Calu3 (cell line): ENCODE results near the gene ABHD4. TPM values are rescaled to one million over a fixed set of nuclear protein-coding genes. Genes with fewer than 3 reads are reported as not detected.

ENCODE experiments used
- BruUV-seq: library from RNA; stranded (reverse); fragments of 400-500 nt; replicated peaks from 2 replicates; lab custom pipeline; 2021; lab: Mats Ljungman, UMichigan
- CTCF ChIA-PET: fragments of 300-600 bp; sonication (Branson Sonifier 250); formaldehyde crosslinking; loops from one replicate; lab custom pipeline; 2022; ENCODE audit warnings: antibody characterized with exemption; lab: Charles Lee
- DNase-seq: peaks from one replicate; pipeline ENCODE4 v3.0.0; 2022
- H3K27ac Mint-ChIP-seq: one replicate; pipeline ENCODE4 v1.8.0; 2022; ENCODE audit warnings: mixed read lengths; ENCODE audit not compliant: unreplicated experiment
- H3K27me3 Mint-ChIP-seq: one replicate; pipeline ENCODE4 v1.8.0; 2022; ENCODE audit warnings: mixed read lengths; ENCODE audit not compliant: unreplicated experiment
- H3K36me3 Mint-ChIP-seq: one replicate; pipeline ENCODE4 v1.8.0; 2022; ENCODE audit warnings: mild to moderate bottlenecking, moderate library complexity, mixed read lengths; ENCODE audit not compliant: insufficient read depth, unreplicated experiment
- H3K4me1 Mint-ChIP-seq: one replicate; pipeline ENCODE4 v1.8.0; 2022; ENCODE audit warnings: mild to moderate bottlenecking, low read depth, mixed read lengths; ENCODE audit not compliant: unreplicated experiment
- H3K4me3 Mint-ChIP-seq: one replicate; pipeline ENCODE4 v1.8.0; 2022; ENCODE audit warnings: mild to moderate bottlenecking, low read depth, moderate library complexity, mixed read lengths; ENCODE audit not compliant: unreplicated experiment
- H3K9me3 Mint-ChIP-seq: one replicate; pipeline ENCODE4 v1.8.0; 2022; ENCODE audit warnings: low read depth, mixed read lengths; ENCODE audit not compliant: unreplicated experiment
- intact Hi-C: fragments of 100-400 bp; cut with micrococcal nuclease; formaldehyde crosslinking; loops from one replicate; pipeline ENCODE4 v1.10.0; 2022; ENCODE audit not compliant: unreplicated experiment
- total RNA-seq: library from RNA; stranded (reverse); gene quantifications from 2 replicates; pipeline ENCODE4 v1.2.3, GENCODE V29; 2022
- TF ChIP-seq, protein P1 (sequence below): fragments of 200-600 bp; IDR thresholded peaks from one replicate; pipeline ENCODE4 v1.8.0; 2022; ENCODE audit warnings: antibody characterized with exemption; ENCODE audit not compliant: unreplicated experiment

ABHD4 gene
- total RNA-seq, 1 experiment from 2014 or later: 11.2 TPM

- Mint-ChIP-seq H3K4me1 (peaks cover 26% of the 10 kb centered on the region), H3K27ac (peak overlapping the region; percentile 93), H3K36me3 (peaks cover 31% of the 10 kb centered on the region), H3K27me3 (peaks cover 13% of the 10 kb centered on the region), H3K9me3 (no peaks in the 10 kb centered on the region), H3K4me3 (peak overlapping the region; percentile 87)
- no peak for DNase-seq
- TF ChIP-seq, protein P1, sequence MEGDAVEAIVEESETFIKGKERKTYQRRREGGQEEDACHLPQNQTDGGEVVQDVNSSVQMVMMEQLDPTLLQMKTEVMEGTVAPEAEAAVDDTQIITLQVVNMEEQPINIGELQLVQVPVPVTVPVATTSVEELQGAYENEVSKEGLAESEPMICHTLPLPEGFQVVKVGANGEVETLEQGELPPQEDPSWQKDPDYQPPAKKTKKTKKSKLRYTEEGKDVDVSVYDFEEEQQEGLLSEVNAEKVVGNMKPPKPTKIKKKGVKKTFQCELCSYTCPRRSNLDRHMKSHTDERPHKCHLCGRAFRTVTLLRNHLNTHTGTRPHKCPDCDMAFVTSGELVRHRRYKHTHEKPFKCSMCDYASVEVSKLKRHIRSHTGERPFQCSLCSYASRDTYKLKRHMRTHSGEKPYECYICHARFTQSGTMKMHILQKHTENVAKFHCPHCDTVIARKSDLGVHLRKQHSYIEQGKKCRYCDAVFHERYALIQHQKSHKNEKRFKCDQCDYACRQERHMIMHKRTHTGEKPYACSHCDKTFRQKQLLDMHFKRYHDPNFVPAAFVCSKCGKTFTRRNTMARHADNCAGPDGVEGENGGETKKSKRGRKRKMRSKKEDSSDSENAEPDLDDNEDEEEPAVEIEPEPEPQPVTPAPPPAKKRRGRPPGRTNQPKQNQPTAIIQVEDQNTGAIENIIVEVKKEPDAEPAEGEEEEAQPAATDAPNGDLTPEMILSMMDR: no peak
- CTCF ChIA-PET: interaction anchor here (0.8 to 2.4 kb wide), 6 partner anchors 10 to 234 kb away, joined by 4 to 20 read pairs (median 7); partner anchors contain the start of gene ABHD4
- BruUV-seq: TSS peak; percentile 72
- intact Hi-C loops: loop anchor here (2.0 kb wide), 1 partner anchor 16 kb away; no protein-coding TSS in a partner anchor
Observed at GRCh38 chr14:22588526-22589095, 9.5 kb upstream of the ABHD4 start.

- Mint-ChIP-seq H3K36me3 (peaks cover 31% of the 10 kb centered on the region), H3K27ac (peak within 1 kb of the TSS; percentile 93), H3K4me1 (peaks cover 23% of the 10 kb centered on the region), H3K9me3 (no peaks in the 10 kb centered on the region), H3K4me3 (peak within 1 kb of the TSS; percentile 87), H3K27me3 (peaks cover 16% of the 10 kb centered on the region)
- TF ChIP-seq, protein P1: peak; percentile 31
- peak; percentile 97 for DNase-seq
- TSS peak; percentile 88 for BruUV-seq
- CTCF ChIA-PET: interaction anchor here (0.7 to 2.4 kb wide), 14 partner anchors 9 to 282 kb away, joined by 3 to 20 read pairs (median 4); partner anchors contain the start of genes ABHD4, LRP10 and OR6J1
- intact Hi-C loops: loop anchor here (2.0 kb wide), 1 partner anchor 16 kb away; no protein-coding TSS in a partner anchor
Observed at GRCh38 chr14:22589096-22589839, 8.8 kb upstream of the ABHD4 start, which contains the start of gene DAD1. TSS of gene DAD1 (minus strand) at chr14:22589224. CDS start at chr14:22589157, 67 bp downstream.

DNA sequence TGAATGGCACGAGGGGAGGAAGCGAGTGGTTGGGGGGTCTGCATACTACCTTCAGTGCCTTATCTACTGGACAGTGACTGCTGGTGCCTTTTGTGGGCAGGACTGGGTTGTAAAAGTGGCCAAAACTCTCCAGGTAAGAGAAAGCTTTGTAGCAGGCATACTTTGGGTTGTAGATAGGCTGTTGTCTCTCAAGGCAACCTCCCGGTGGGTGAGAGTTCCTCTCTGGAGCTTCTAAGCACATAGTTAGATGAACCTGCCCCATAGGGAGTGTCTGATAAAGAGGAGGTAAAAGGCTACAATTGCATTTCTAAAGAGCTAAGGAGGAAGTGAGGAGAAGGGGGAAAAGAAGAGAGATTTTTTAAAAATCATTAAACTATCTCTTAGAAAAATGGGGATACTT, 4.9 kb upstream of the ABHD4 start:
- intact Hi-C loops: no loop called here
- Mint-ChIP-seq H3K4me3 (no peak overlapping the region), H3K27me3 (peaks cover 16% of the 10 kb centered on the region), H3K27ac (peak overlapping the region; percentile 41), H3K36me3 (peaks cover 23% of the 10 kb centered on the region), H3K4me1 (peaks cover 9% of the 10 kb centered on the region), H3K9me3 (no peaks in the 10 kb centered on the region)
- no peak for DNase-seq
- no TSS peak for BruUV-seq
- CTCF ChIA-PET: interaction anchor here (0.9 to 1.1 kb wide), 2 partner anchors 37 to 49 kb away, joined by 3 read pairs; no protein-coding TSS in a partner anchor
- TF ChIP-seq, protein P1: no peak

- Mint-ChIP-seq H3K27me3 (peaks cover 16% of the 10 kb centered on the region), H3K36me3 (peaks cover 23% of the 10 kb centered on the region), H3K27ac (no peak overlapping the region), H3K4me1 (peaks cover 9% of the 10 kb centered on the region), H3K4me3 (no peak overlapping the region), H3K9me3 (no peaks in the 10 kb centered on the region)
- BruUV-seq: no TSS peak
- CTCF ChIA-PET: interaction anchor here (0.9 to 1.1 kb wide), 2 partner anchors 38 to 49 kb away, joined by 3 read pairs; no protein-coding TSS in a partner anchor
- DNase-seq: no peak
- TF ChIP-seq, protein P1: no peak
- intact Hi-C loops: no loop called here
Observed at GRCh38 chr14:22593601-22594000, 4.5 kb upstream of the ABHD4 start.
